ENCODE measurements around the gene CREB1.

Gene CREB1

GRCh38 chr2:207601774-207602173 is 72.0 kb downstream of the CREB1 start:
- no peak for DNase-seq (ENCODE audit: low read depth)
- TF ChIP-seq, protein P1, sequence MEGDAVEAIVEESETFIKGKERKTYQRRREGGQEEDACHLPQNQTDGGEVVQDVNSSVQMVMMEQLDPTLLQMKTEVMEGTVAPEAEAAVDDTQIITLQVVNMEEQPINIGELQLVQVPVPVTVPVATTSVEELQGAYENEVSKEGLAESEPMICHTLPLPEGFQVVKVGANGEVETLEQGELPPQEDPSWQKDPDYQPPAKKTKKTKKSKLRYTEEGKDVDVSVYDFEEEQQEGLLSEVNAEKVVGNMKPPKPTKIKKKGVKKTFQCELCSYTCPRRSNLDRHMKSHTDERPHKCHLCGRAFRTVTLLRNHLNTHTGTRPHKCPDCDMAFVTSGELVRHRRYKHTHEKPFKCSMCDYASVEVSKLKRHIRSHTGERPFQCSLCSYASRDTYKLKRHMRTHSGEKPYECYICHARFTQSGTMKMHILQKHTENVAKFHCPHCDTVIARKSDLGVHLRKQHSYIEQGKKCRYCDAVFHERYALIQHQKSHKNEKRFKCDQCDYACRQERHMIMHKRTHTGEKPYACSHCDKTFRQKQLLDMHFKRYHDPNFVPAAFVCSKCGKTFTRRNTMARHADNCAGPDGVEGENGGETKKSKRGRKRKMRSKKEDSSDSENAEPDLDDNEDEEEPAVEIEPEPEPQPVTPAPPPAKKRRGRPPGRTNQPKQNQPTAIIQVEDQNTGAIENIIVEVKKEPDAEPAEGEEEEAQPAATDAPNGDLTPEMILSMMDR (IDR thresholded peaks at IDR 0.05; ENCODE audit: low read length, missing control alignments), result no peak

GRCh38 chr2:207603486-207603885 is 73.7 kb downstream of the CREB1 start:
- TF ChIP-seq, protein P1 (IDR thresholded peaks at IDR 0.05; ENCODE audit: low read length, missing control alignments), result no peak
- no peak for DNase-seq (ENCODE audit: low read depth)
- no peak overlapping the region for H3K4me3 ChIP-seq (replicated peaks; ENCODE audit: low read depth, low read length)

More at GRCh38 chr2:207601774-207602173, 72.0 kb downstream of the CREB1 start:
- H3K4me3 ChIP-seq (replicated peaks; ENCODE audit: low read depth, low read length), result no peak overlapping the region

DNA sequence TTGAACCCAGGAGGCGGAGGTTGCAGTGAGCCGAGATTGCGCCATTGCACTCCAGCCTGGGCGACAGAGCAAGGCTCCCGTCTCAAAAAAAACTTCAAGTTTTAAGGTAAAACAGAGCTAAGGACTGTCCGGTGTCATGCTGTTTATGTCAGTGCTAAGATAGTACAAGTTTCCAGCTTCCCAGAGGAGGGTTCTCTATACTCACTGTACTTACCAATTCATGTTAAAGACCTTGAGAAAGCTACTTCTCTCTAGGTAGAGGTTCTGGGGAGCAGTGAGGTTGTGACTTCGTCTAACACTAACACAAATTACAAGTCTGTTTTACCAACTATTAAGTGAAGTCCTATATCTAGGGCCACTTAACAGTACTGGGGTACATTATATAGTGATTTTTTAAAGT is 76.6 kb downstream of the CREB1 start:
- H3K4me3 ChIP-seq (replicated peaks; ENCODE audit: low read depth, low read length), result no peak overlapping the region
- no peak for DNase-seq (ENCODE audit: low read depth)
- TF ChIP-seq, protein P1 (IDR thresholded peaks at IDR 0.05; ENCODE audit: low read length, missing control alignments), result no peak

- no peak for DNase-seq (ENCODE audit: low read depth)
- TF ChIP-seq, protein P1 (IDR thresholded peaks at IDR 0.05; ENCODE audit: low read length, missing control alignments), result no peak
- no peak overlapping the region for H3K4me3 ChIP-seq (replicated peaks; ENCODE audit: low read depth, low read length)
Measured at GRCh38 chr2:207606829-207607228, 77.1 kb downstream of the CREB1 start.

- no peak overlapping the region for H3K4me3 ChIP-seq (replicated peaks; ENCODE audit: low read depth, low read length)
- TF ChIP-seq, protein P1 (IDR thresholded peaks at IDR 0.05; ENCODE audit: low read length, missing control alignments), result no peak
- no peak for DNase-seq (ENCODE audit: low read depth)
Measured at GRCh38 chr2:207612714-207613113, 83.0 kb downstream of the CREB1 start.

- TF ChIP-seq, protein P1 (IDR thresholded peaks at IDR 0.05; ENCODE audit: low read length, missing control alignments), result no peak
- no peak for DNase-seq (ENCODE audit: low read depth)
Measured at GRCh38 chr2:207614824-207615223, 85.1 kb downstream of the CREB1 start.

GRCh38 chr2:207616185-207616584 is 86.4 kb downstream of the CREB1 start:
- TF ChIP-seq, protein P1 (IDR thresholded peaks at IDR 0.05; ENCODE audit: low read length, missing control alignments), result no peak
- no peak overlapping the region for H3K4me3 ChIP-seq (replicated peaks; ENCODE audit: low read depth, low read length)
- peak; percentile 37 for DNase-seq (ENCODE audit: low read depth)

More at GRCh38 chr2:207614824-207615223, 85.1 kb downstream of the CREB1 start:
- no peak overlapping the region for H3K4me3 ChIP-seq (replicated peaks; ENCODE audit: low read depth, low read length)

Measured in fibroblast of pulmonary artery (primary cell).